ENCODE results near the gene OCA2. TPM values are rescaled to one million over a fixed set of nuclear protein-coding genes. Genes with fewer than 3 reads are reported as not detected.

Gene OCA2
- total RNA-seq, 1 donor from 2014 or later = not detected

- no peak for DNase-seq (ENCODE audit: low read depth in 2 of 2)
These were observed 18.7 kb downstream of the OCA2 start for GRCh38 chr15:28080386-28080785.

- DNase-seq (ENCODE audit: low read depth in 2 of 2) = no peak
These were observed 19.7 kb downstream of the OCA2 start for GRCh38 chr15:28079313-28079969.

GRCh38 chr15:28078191-28078719 is 20.9 kb downstream of the OCA2 start:
- no peak for DNase-seq (ENCODE audit: low read depth in 2 of 2)

- no peak for DNase-seq (ENCODE audit: low read depth in 2 of 2)
These were observed 23.5 kb downstream of the OCA2 start for GRCh38 chr15:28075573-28075972.

GRCh38 chr15:28068930-28069329 is 30.2 kb downstream of the OCA2 start:
- no peak for DNase-seq (ENCODE audit: low read depth in 2 of 2)

GRCh38 chr15:28066231-28066630 is 32.9 kb downstream of the OCA2 start:
- no peak for DNase-seq (ENCODE audit: low read depth in 2 of 2)

GRCh38 chr15:28060005-28060404 is 39.1 kb downstream of the OCA2 start:
- no peak for DNase-seq (ENCODE audit: low read depth in 2 of 2)

- DNase-seq (ENCODE audit: low read depth in 2 of 2) = no peak
These were observed 41.0 kb downstream of the OCA2 start for GRCh38 chr15:28058082-28058481.

- no peak for DNase-seq (ENCODE audit: low read depth in 2 of 2)
These were observed 47.0 kb downstream of the OCA2 start for GRCh38 chr15:28051955-28052633.

GRCh38 chr15:28049581-28049980 is 49.5 kb downstream of the OCA2 start:
- DNase-seq (ENCODE audit: low read depth in 2 of 2) = no peak

GRCh38 chr15:28047277-28047676 is 51.8 kb downstream of the OCA2 start:
- no peak for DNase-seq (ENCODE audit: low read depth in 2 of 2)

GRCh38 chr15:28044121-28044672 is 54.9 kb downstream of the OCA2 start:
- no peak for DNase-seq (ENCODE audit: low read depth in 2 of 2)

GRCh38 chr15:28043691-28044091 is 55.4 kb downstream of the OCA2 start:
- DNase-seq (ENCODE audit: low read depth in 2 of 2) = no peak

- no peak for DNase-seq (ENCODE audit: low read depth in 2 of 2)
These were observed 61.0 kb downstream of the OCA2 start for GRCh38 chr15:28037969-28038590.

- DNase-seq (ENCODE audit: low read depth in 2 of 2) = no peak
These were observed 65.7 kb downstream of the OCA2 start for GRCh38 chr15:28033443-28033842.

- no peak for DNase-seq (ENCODE audit: low read depth in 2 of 2)
These were observed 68.3 kb downstream of the OCA2 start for GRCh38 chr15:28030801-28031200.

GRCh38 chr15:28027714-28028076 is 71.4 kb downstream of the OCA2 start:
- no peak for DNase-seq (ENCODE audit: low read depth in 2 of 2)

- no peak for DNase-seq (ENCODE audit: low read depth in 2 of 2)
These were observed 72.1 kb downstream of the OCA2 start for GRCh38 chr15:28026764-28027713.

GRCh38 chr15:28026221-28026620 is 72.9 kb downstream of the OCA2 start:
- DNase-seq (ENCODE audit: low read depth in 2 of 2) = no peak

GRCh38 chr15:28025413-28025812 is 73.7 kb downstream of the OCA2 start:
- no peak for DNase-seq (ENCODE audit: low read depth in 2 of 2)

GRCh38 chr15:28024889-28025250 is 74.2 kb downstream of the OCA2 start:
- no peak for DNase-seq (ENCODE audit: low read depth in 2 of 2)

Data from dermis microvascular lymphatic vessel endothelial cell (primary cell).